ENCODE measurements around the gene OLFML3.
"Not testable (repeated sequence)": the region's sequence is repeated elsewhere in the genome, so short reads cannot be mapped to it uniquely, and the experiment has no call there.

Gene OLFML3

DNA sequence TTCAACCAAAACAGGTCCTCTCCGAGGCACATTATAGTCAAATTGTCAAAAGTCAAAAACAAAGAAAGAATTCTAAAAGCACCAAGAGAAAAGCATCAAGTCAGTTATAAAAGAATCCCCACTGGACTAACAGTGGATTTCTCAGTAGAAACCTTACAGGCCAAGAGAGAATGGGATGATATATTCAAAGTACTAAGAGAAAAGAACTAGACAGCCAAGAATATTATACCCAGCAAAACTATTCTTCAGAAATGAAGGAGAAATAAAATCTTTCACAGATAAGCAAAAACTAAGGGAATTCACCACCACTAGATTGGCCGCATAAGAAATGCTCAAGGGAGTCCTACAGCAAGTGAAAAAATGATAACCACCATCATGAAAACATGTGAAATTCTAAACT lies 16.1 kb downstream of the OLFML3 start:
- FAIRE-seq: no peak
- no peak for TF ChIP-seq POLR2AphosphoS5 (IDR thresholded peaks at IDR 0.05; ENCODE audit: low read depth, low read length)
- no peak for TF ChIP-seq TAF1 (IDR thresholded peaks at IDR 0.05; ENCODE audit: borderline replicate concordance, low read depth, low read length)
- TF ChIP-seq POLR2A (IDR thresholded peaks at IDR 0.05; ENCODE audit: low read depth, low read length): no peak

DNA sequence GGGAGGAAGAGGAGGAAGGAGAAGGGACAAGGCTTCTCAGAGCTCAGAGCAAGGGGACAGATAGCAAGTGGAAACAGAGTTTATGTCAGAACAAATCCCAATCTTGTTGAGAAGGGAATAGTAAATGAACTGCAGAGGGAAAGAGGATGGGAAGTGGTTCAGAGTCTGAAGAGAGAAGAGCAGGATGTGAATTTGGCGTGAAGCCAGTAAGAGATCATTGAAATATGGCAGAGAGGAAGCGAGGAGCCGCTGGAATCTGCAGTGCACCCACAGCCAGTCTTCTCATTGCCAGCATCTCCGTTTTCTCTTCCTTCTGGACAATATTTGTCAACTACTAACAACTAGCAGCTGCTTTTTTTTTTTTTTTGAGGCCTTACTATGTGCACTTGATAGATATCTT lies 19.1 kb downstream of the OLFML3 start:
- TF ChIP-seq POLR2AphosphoS5 (IDR thresholded peaks at IDR 0.05; ENCODE audit: low read depth, low read length) (no peak), POLR2A (IDR thresholded peaks at IDR 0.05; ENCODE audit: low read depth, low read length) (no peak), TAF1 (IDR thresholded peaks at IDR 0.05; ENCODE audit: borderline replicate concordance, low read depth, low read length) (no peak)
- no peak for DNase-seq (ENCODE audit: insufficient read length)
- FAIRE-seq: no peak

More for the DNA sequence above, 16.1 kb downstream of the OLFML3 start:
- DNase-seq (ENCODE audit: insufficient read length): no peak

- TF ChIP-seq POLR2A (IDR thresholded peaks at IDR 0.05; ENCODE audit: low read depth, low read length): no peak
- no peak for TF ChIP-seq TAF1 (IDR thresholded peaks at IDR 0.05; ENCODE audit: borderline replicate concordance, low read depth, low read length)
- TF ChIP-seq POLR2AphosphoS5 (IDR thresholded peaks at IDR 0.05; ENCODE audit: low read depth, low read length): no peak
- no peak for FAIRE-seq
- no peak for DNase-seq (ENCODE audit: insufficient read length)
Observed at GRCh38 chr1:113999233-113999632, 20.0 kb downstream of the OLFML3 start.

DNA sequence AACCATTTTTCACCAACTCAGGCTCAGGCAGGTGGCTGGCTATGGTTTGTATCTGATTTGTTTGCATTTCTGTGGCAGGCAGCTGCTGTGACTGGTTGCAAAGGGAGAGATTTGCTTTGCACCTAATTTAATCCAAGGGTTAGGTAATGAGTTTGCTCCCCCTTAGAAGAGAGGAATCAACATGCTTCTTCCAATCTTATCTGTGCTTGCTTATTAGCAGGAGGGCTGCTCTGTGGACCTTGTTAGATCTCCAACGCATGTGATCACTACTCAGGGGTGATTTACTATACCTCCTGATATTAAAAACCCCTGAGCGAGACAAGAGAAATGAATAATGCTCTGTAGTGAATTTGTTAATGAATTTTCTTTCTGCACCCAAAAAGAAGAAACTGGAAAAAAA lies 20.5 kb downstream of the OLFML3 start:
- no peak for DNase-seq (ENCODE audit: insufficient read length)

DNA sequence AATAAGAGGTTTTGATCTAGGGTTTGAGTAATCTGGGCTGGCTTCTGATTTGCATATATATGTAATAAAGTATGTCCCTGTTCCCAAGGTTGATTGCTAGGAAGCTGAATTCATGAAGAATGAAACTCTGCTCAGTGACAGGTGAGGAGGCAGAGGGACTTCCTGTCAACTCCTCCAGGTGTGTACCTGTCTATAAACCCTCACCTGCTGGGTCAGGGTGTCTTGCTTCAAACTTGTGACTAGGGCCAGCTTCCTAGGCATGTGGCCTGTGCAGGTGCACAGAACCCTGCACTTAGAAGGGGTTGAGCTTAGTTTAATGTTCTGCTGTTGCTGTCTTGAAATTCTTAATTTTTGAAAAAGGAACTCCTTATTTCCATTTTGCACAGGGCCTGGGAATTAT lies 21.1 kb downstream of the OLFML3 start:
- no peak for DNase-seq (ENCODE audit: insufficient read length)
- FAIRE-seq: no peak
- TF ChIP-seq POLR2AphosphoS5 (IDR thresholded peaks at IDR 0.05; ENCODE audit: low read depth, low read length): no peak
- TF ChIP-seq POLR2A (IDR thresholded peaks at IDR 0.05; ENCODE audit: low read depth, low read length): no peak
- TF ChIP-seq TAF1 (IDR thresholded peaks at IDR 0.05; ENCODE audit: borderline replicate concordance, low read depth, low read length): no peak

More for the DNA sequence above, 20.5 kb downstream of the OLFML3 start:
- FAIRE-seq: no peak
- TF ChIP-seq TAF1 (IDR thresholded peaks at IDR 0.05; ENCODE audit: borderline replicate concordance, low read depth, low read length) (no peak), POLR2AphosphoS5 (IDR thresholded peaks at IDR 0.05; ENCODE audit: low read depth, low read length) (no peak), POLR2A (IDR thresholded peaks at IDR 0.05; ENCODE audit: low read depth, low read length) (no peak)

GRCh38 chr1:114002492-114003239 lies 23.4 kb downstream of the OLFML3 start:
- TF ChIP-seq POLR2A (IDR thresholded peaks at IDR 0.05; ENCODE audit: low read depth, low read length): no peak
- no peak for TF ChIP-seq POLR2AphosphoS5 (IDR thresholded peaks at IDR 0.05; ENCODE audit: low read depth, low read length)
- no peak for TF ChIP-seq TAF1 (IDR thresholded peaks at IDR 0.05; ENCODE audit: borderline replicate concordance, low read depth, low read length)
- DNase-seq (ENCODE audit: insufficient read length) (no peak), FAIRE-seq (no peak)

GRCh38 chr1:114003431-114003830 lies 24.2 kb downstream of the OLFML3 start:
- no peak for TF ChIP-seq POLR2A (IDR thresholded peaks at IDR 0.05; ENCODE audit: low read depth, low read length)
- FAIRE-seq (no peak), DNase-seq (ENCODE audit: insufficient read length) (no peak)

DNA sequence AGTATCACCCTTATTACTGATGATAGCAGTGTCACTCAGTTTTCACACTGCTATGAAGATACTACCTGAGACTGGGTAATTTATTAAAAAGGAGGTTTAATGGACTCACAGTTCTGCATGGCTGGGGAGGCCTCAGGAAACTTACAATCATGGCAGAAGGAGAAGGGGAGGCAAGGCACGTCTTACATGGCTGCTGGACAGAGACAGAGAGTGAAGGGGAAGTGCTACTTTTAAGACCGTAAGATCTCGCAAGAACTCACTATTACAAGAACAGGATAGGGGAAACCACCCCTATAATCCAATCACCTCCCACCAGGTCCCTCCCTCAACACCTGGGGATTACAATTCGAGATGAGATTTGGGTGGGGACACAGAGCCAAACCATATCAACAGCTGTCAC lies 27.6 kb downstream of the OLFML3 start:
- DNase-seq (ENCODE audit: insufficient read length); FAIRE-seq: not testable (repeated sequence)

DNA sequence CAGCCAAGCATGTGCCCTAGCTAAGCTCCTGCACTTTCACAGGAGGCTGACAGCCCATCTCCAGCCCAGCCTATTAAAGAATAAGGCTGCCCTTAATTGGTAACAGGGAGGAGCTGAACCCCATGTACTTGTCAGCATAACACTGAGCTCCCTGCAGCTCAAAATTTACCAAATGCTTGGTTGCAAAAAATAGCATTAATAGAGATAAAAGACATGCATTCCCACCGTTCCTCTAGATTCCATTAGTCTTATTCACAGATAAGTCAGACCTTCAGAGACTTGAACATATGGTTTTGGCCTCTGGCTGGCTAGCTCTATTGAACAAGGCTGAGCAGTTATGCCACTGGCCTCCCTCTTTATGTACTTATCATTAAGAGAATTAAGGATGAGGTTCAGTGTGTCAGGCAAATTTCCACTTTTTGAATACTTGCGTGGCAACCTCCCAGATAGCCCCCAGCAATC lies 29.2 kb downstream of the OLFML3 start:
- TF ChIP-seq POLR2AphosphoS5 (IDR thresholded peaks at IDR 0.05; ENCODE audit: low read depth, low read length) (no peak), TAF1 (IDR thresholded peaks at IDR 0.05; ENCODE audit: borderline replicate concordance, low read depth, low read length) (no peak), POLR2A (IDR thresholded peaks at IDR 0.05; ENCODE audit: low read depth, low read length) (no peak)
- FAIRE-seq: no peak
- no peak for DNase-seq (ENCODE audit: insufficient read length)

DNA sequence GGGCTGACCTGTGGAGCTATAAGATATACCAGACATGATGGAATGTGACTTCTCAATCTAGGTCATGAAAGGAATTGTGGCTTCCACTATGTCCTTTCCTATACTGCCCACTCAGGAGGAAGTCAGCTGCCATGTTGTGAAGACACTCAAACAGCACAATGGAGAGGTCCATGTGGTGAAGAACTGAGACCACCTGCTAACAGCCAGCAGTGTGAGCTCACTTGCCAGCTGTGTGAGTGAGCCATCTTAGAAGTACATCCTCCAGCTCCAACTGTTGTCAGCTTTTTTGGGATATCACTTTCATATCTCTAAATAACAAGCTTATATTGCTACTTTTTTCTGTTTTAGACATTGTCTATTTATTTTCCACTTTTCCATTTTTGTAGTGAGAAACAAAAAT lies 29.7 kb downstream of the OLFML3 start:
- FAIRE-seq: no peak
- TF ChIP-seq POLR2A (IDR thresholded peaks at IDR 0.05; ENCODE audit: low read depth, low read length): no peak
- no peak for TF ChIP-seq TAF1 (IDR thresholded peaks at IDR 0.05; ENCODE audit: borderline replicate concordance, low read depth, low read length)
- TF ChIP-seq POLR2AphosphoS5 (IDR thresholded peaks at IDR 0.05; ENCODE audit: low read depth, low read length): no peak

GRCh38 chr1:114009393-114009792 lies 30.1 kb downstream of the OLFML3 start:
- FAIRE-seq (no peak), DNase-seq (ENCODE audit: insufficient read length) (no peak)
- TF ChIP-seq POLR2A (IDR thresholded peaks at IDR 0.05; ENCODE audit: low read depth, low read length) (no peak), POLR2AphosphoS5 (IDR thresholded peaks at IDR 0.05; ENCODE audit: low read depth, low read length) (no peak), TAF1 (IDR thresholded peaks at IDR 0.05; ENCODE audit: borderline replicate concordance, low read depth, low read length) (no peak)

More for the DNA sequence above, 29.7 kb downstream of the OLFML3 start:
- no peak for DNase-seq (ENCODE audit: insufficient read length)

DNA sequence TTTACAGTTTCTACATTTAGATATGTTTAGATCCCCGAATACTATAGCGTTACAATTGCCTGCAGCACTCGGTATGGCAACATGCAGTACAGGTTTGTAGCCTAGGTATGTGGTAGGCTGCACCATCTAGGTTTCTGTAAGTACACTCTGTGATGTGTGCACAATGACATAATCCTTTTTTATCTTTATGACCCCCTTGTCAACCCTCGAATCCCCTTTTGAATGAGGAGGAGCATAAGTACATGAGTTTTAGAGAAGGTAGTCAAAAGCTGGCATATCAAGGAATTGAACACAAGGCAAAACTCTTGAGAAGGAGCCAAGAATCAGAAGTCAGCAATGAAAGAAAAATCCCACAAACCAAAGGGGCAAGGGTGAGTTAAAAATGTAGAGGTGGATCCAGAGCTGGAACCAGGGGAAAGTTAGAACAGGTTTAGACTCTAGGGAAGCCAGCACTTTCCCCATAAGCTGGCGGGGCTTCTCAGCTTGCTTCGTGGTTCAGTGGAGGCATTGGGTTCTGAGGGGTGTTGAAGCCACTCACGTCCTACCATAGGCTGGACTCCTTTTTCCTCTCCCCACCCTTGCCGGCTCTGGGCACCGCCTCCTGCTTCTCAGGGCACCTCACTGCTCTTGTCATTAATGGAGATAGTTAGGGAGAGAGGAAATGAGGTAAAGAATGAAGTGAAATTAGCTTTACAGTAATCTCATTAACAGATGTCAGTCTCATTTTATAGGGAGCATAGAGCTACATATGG lies 31.3 kb downstream of the OLFML3 start:
- no peak for TF ChIP-seq TAF1 (IDR thresholded peaks at IDR 0.05; ENCODE audit: borderline replicate concordance, low read depth, low read length)
- no peak for TF ChIP-seq POLR2AphosphoS5 (IDR thresholded peaks at IDR 0.05; ENCODE audit: low read depth, low read length)
- no peak for TF ChIP-seq POLR2A (IDR thresholded peaks at IDR 0.05; ENCODE audit: low read depth, low read length)
- DNase-seq (ENCODE audit: insufficient read length): no peak
- no peak for FAIRE-seq

Measured in GM12892 (cell line).